ENCODE measurements around the gene KRT23.

GRCh38 chr17:40949418-40949817, 12.0 kb upstream of the KRT23 start:
- TF ChIP-seq MAFK (IDR thresholded peaks at IDR 0.05; ENCODE audit: low read depth, low read length) (no peak), ELK1 (IDR thresholded peaks at IDR 0.05; ENCODE audit: borderline replicate concordance, low read depth, low read length) (no peak), USF2 (IDR thresholded peaks at IDR 0.05; ENCODE audit: low read depth, low read length) (no peak), CTCF (conservative IDR thresholded peaks at IDR 0.05; ENCODE audit: low read depth, low read length) (no peak), POLR2A (IDR thresholded peaks at IDR 0.05; ENCODE audit: low read depth, low read length) (no peak), FOS (IDR thresholded peaks at IDR 0.05; ENCODE audit: low read depth, low read length) (no peak), RFX5 (IDR thresholded peaks at IDR 0.05; ENCODE audit: low read depth, low read length) (no peak), MAZ (IDR thresholded peaks at IDR 0.05; ENCODE audit: borderline replicate concordance, low read depth, low read length) (no peak), NFE2L2 (IDR thresholded peaks at IDR 0.05; ENCODE audit: low read depth, low read length) (no peak), SMC3 (IDR thresholded peaks at IDR 0.05; ENCODE audit: low read depth, low read length) (no peak), BHLHE40 (IDR thresholded peaks at IDR 0.05; ENCODE audit: low read depth, low read length) (no peak), CEBPB (IDR thresholded peaks at IDR 0.05; ENCODE audit: low read depth, low read length) (no peak), RCOR1 (IDR thresholded peaks at IDR 0.05; ENCODE audit: insufficient replicate concordance, low read length) (no peak), RAD21 (IDR thresholded peaks at IDR 0.05; ENCODE audit: low read length) (no peak)

All from IMR-90 (cell line).